Posterior cingulate gyrus (tissue), 11 donors: ENCODE data around the gene ZNF365.
"Not testable (repeated sequence)": the region's sequence is repeated elsewhere in the genome, so short reads cannot be mapped to it uniquely, and the experiment has no call there.

Experiments
- DNase-seq, 10 donors: peaks; one replicate each; pipeline versions ENCODE4 v3.0.0 to v3.0.0-alpha.2; 2020 to 2021; ENCODE audit warnings: mixed read lengths in 3 of 10
- intact Hi-C: fragments of 100-400 bp; cut with DNase I; formaldehyde crosslinking; loops from one replicate; pipeline ENCODE4 v1.15.1; 2023

Gene ZNF365

GRCh38 chr10:62402508-62402907 lies 28.3 kb downstream of the ZNF365 start:
- intact Hi-C loops = no loop called here
- DNase-seq = no peak

DNA sequence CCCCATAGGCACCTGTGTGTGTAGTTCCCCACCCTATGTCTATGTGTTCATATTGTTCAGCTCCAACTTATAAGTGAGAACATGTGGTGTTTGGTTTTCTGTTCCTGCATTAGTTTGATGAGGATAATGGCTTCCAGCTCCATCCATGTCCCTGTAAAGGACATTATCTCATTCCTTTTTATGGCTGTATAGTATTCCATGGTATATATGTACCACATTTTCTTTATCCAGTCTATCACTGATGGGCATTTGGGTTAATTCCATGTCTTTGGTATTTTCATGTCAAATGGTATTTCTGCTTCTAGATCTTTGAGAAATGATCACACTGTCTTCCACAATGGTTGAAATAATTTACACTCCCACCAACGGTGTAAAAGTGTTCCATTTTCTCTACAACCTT lies 36.4 kb downstream of the ZNF365 start:
- intact Hi-C loops = not testable (repeated sequence)

GRCh38 chr10:62410934-62411333 lies 36.8 kb downstream of the ZNF365 start:
- DNase-seq, intact Hi-C loops: not testable (repeated sequence)

More for the DNA sequence above, 36.4 kb downstream of the ZNF365 start:
- DNase-seq = not testable (repeated sequence)

DNA sequence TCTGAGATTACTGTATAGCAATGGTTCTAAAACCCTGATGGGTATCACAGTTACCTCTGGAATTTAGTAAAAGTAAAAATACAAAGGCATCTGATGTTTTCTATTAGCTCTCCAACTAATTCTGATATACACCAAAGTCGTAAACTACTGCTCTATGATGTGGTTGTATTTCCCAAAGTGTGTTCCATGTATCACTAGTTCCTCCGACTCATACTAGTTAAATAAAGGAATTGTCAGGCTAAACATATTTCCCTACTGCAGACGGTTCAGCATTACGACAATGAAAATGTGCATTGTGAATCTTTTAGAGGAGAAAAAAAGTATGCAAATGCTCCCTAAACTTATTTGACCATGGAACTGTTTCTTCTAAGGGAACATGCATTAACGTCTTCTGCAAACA lies 38.9 kb downstream of the ZNF365 start:
- intact Hi-C loops = no loop called here
- no peak for DNase-seq

GRCh38 chr10:62413652-62414051 lies 39.5 kb downstream of the ZNF365 start:
- no peak for DNase-seq
- intact Hi-C loops = no loop called here

- DNase-seq = no peak
- intact Hi-C loops = no loop called here
These were observed 40.2 kb downstream of the ZNF365 start for GRCh38 chr10:62414359-62414758.

GRCh38 chr10:62422068-62422590 lies 48.0 kb downstream of the ZNF365 start:
- intact Hi-C loops = no loop called here
- DNase-seq = no peak

GRCh38 chr10:62424026-62424425 lies 49.9 kb downstream of the ZNF365 start:
- intact Hi-C loops = no loop called here
- no peak for DNase-seq

DNA sequence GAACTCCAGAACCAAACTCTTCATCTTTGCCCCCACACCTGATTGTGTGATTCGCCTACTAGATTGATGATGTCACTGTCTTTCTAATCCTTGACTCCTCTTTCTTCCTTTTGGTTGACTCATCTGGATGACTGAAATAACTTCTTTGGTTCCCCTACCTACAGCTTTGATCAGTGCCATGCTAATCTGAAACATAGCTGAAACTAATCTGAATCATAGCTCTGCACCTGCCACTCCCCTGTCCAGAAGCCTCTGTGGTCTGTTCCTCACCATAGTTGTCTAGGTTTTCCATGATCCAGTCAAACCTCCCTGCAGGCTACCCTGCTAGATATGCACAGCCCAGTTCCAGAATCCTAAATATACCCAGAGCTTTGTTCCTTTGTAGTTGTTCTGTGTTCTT lies 51.9 kb downstream of the ZNF365 start:
- DNase-seq = no peak
- intact Hi-C loops = no loop called here

DNA sequence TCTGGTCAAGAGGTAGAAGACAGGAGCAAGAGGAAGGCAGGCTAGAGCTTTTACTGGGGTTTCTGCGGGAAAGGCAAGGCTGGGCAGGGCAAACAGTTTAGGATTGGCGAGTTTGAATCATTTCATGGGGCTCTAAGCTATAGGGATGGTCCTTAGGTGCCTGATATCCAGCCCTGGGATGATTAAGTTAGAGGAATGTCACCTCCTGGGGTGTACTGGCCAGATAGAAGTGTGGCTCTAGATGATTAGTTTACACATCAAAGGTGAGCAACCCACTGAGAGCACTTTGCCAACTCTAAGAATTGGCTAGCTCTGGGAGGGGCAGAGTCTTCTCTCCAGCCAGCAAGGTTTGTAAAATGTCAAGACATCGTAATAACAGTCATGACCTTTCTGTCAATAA lies 52.4 kb downstream of the ZNF365 start:
- DNase-seq = no peak
- intact Hi-C loops = no loop called here

DNA sequence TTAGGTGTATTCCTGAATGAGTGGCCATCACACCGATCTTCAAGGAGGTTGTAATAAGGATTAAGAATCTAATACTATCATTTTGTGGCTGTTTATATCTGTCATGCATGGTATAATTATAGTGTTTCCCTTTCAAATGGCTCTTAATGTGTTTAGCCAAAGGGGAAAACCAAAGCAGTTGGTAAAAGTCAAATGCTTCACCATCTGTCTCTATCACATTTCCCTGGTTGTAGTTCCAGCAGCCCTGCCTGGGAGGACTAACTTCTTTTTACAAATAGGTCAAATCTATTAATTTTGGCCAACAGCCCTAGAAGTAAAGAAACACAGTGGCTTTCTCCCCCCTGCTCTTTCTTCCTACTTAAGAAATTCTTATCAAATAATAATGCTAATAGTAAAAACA lies 56.7 kb downstream of the ZNF365 start:
- no peak for DNase-seq
- intact Hi-C loops = loop anchor here (10.0 kb wide), 1 partner anchor 654 kb away; no protein-coding TSS in a partner anchor

DNA sequence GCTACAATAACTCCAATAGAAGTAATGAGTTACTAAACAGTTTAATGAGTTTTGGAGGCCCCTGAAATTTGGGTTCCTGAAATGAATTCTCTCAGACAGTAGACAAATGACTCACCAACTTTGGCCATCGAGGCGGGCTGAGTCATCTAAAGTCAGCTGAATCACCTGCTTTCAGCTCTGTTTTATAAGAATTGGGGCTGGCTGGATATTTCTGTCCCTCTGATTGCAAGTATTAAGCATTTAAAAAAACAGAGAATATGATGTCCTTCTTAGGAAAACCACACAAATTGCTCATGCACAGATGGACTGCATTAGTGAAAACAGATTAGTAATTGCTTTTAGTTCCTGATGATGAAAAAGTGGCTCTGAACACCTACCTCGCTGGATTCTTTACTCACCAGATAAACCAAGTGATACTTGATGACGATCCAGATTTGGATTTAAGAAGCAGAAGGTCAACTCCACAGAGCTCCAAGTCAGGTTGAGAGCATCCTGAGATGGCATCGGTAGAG lies 59.1 kb downstream of the ZNF365 start:
- intact Hi-C loops = loop anchor here (10.0 kb wide), 1 partner anchor 652 kb away; no protein-coding TSS in a partner anchor
- peak in 8 of 10 donors; percentile 16 to 90 (median 58) for DNase-seq

DNA sequence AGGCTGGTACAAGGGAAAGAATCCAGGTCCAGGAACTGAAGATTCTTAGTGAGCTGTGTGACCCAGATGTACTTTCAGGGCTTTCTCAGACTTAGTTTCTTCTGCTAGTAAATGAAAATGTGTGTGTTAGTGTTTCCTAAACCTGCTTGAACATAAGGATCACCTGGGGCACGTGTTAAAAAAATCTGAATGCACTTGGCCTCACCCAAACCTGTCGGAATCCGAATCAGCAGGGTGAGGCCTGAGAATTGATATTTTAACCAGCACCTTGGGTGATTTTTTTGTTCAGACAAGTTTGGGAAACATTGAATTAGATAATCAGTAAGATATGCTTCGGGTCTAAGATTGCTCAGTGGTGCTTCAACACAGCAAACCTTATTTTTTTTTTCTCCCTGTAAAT lies 59.7 kb downstream of the ZNF365 start:
- DNase-seq = no peak
- intact Hi-C loops = loop anchor here (10.0 kb wide), 1 partner anchor 651 kb away; no protein-coding TSS in a partner anchor

DNA sequence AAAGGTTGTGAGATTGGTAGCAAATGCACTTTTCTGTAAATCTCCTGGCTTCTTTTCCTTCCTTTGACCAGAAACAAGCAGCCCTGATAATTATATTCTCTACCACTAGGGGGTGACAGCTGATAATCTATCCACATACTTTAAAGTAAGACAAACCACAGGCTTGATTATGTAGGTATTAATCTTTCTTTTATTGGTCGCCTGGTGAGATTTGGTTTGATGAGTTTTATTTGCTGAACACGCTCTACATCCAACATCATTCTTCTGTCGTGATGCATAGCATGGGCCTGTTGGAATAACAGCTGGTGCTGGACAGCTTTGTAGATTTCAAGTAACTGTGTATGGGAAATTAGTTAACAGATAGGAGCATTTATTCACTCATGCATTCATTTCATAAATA lies 63.5 kb downstream of the ZNF365 start:
- no peak for DNase-seq
- intact Hi-C loops = loop anchor here (2.0 to 10.0 kb wide), 2 partner anchors 647 to 721 kb away; no protein-coding TSS in a partner anchor

DNA sequence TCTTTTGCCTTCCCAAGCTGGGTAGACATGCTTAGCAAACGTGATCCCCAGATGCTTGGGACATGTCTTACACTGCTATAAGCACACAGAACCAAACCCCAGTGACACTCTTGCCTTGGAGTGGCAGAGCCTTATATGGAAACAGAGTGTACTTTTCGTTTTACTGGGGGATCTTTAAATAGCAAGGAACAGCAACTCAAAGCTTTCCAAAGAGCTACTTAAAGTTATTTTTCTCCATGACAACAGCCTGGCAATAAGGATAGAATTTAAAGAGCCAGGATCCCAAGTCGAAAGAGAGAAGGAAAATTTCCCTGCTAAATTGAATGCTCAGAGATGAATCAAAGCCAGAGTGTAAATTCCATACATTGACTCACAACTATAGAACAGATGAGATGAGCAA lies 67.8 kb downstream of the ZNF365 start:
- intact Hi-C loops = loop anchor here (5.0 kb wide), 1 partner anchor 375 kb away; the partner anchor contains the start of gene EGR2
- no peak for DNase-seq

- DNase-seq = no peak
- intact Hi-C loops = loop anchor here (5.0 kb wide), 1 partner anchor 374 kb away; the partner anchor contains the start of gene EGR2
These were observed 68.9 kb downstream of the ZNF365 start for GRCh38 chr10:62442894-62443669.

GRCh38 chr10:62443866-62444265 lies 69.7 kb downstream of the ZNF365 start:
- intact Hi-C loops = loop anchor here (5.0 kb wide), 1 partner anchor 373 kb away; the partner anchor contains the start of gene EGR2

GRCh38 chr10:62446627-62447026 lies 72.5 kb downstream of the ZNF365 start:
- intact Hi-C loops = no loop called here
- no peak for DNase-seq

More at GRCh38 chr10:62443866-62444265, 69.7 kb downstream of the ZNF365 start:
- DNase-seq = no peak

DNA sequence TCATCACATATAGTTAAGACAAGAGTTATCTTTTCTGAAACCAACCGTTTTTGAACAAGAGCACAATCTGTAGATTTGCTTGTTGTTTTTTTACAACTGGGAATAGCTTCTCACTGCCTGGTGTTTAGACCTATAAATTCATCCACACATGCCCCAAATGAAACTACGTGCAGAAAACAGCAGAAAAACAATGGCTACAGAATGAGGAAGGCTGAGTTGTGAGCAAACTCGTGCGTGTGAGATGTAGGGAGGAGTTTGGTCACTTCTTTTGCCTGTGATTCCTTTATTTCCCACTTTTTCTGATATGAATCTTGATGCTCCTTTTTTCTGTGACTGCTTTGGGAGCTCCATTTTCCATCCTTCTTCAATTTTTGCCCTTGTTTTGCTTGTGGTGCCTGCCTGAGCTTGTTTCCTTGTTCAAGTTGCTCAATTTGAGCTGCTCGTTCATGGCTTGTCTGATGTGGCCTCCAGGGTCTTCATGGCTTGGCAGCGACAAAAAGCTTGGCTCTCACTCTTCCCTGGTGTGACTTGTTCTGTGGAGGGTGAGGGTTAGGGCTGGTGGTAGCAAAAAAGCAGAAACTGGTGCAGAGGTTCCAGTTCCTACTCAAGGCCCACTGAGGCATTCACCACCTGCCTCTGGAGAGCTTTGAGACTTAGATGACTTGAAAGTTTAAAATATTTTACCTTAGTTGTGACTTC lies 76.9 kb downstream of the ZNF365 start:
- intact Hi-C loops = no loop called here
- no peak for DNase-seq

DNA sequence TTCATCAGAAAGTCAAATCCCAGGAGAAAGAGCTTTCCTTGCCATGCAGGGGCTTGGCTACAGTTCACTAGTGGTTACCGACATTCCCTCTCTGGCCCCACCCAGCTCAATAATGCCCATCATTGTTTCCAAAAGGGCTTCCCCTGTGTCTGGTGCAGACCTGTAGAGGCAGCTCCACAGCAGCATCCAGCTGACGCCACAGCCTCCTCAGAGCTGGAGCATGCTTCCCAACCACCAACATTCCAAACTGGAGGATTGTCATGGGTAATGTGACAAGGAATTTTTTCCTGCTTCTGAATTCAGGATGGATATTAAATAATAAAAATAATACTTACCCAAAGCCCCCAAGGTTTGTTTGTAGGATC lies 77.4 kb downstream of the ZNF365 start:
- DNase-seq = no peak
- intact Hi-C loops = no loop called here
